HG03460 (cell line): ENCODE data around the gene OR7G2.
"Not testable (repeated sequence)": the region's sequence is repeated elsewhere in the genome, so short reads cannot be mapped to it uniquely, and the experiment has no call there.

Experiments used
- ATAC-seq: cut with Tn5 transposase; IDR thresholded peaks from one replicate; pipeline ENCODE4 v1.9.1; 2021; ENCODE audit not compliant: unreplicated experiment

Gene OR7G2

GRCh38 chr19:9075064-9075949, 32.0 kb downstream of the OR7G2 start:
- ATAC-seq: no peak

DNA sequence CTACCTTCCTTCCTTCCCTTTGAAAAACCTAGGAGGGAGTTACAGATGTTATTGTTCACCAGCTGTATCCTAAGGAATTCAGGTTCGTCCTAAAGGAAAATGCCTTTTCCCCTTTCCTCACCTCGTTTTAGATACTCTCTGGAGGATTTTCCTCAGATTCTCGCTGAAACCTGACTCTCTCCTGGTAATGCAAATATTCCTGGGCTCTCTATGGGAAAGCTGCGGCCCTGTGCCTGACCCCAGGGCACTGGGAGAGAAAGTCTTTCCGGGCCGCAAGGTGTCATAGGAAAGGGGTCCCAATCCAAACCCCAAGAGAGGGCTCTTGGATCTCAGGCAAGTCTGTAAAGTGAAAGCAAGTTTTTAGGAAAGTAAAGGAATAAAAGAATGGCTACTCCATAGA, 33.5 kb downstream of the OR7G2 start:
- no peak for ATAC-seq

DNA sequence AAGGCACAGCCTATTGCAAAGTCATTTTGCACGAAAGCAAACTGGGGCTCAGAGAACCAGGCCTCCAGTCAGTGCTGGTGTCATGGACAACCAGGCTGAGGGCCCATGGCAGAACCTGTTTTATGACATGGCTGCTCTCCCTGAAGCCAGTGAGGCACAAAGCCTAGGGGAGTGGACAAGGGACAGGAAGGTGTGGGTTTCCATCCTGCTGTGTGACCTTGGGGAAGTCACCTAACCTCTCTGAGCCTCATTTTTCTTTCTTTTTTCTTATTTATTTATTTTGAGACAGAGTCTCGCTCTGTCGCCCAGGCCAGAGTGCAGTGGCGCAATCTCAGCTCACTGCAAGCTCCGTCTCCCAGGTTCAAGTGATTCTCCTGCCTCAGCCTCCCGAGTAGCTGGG, 35.6 kb downstream of the OR7G2 start:
- not testable (repeated sequence) for ATAC-seq

GRCh38 chr19:9070066-9070465, 37.2 kb downstream of the OR7G2 start:
- ATAC-seq: no peak

GRCh38 chr19:9065457-9066014, 41.7 kb downstream of the OR7G2 start:
- no peak for ATAC-seq

DNA sequence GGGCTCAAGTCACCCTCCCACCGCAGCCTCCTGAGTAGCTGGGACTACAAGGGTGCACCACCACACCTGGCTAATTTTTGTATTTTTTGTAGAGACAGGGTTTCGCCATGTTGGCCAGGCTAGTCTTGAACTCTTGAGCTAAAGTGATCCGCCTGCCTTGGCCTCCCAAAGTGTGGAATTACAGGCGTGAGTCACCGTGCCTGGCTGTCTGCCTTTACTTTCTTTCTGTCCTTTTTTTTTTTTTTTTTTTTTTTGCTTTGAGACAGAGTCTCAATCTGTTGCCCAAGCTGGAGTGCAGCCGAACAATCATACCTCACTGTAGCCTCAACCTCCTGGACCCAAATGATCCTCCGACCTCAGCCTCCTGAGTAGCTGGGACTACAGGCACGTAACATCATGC, 45.4 kb downstream of the OR7G2 start:
- ATAC-seq: no peak

DNA sequence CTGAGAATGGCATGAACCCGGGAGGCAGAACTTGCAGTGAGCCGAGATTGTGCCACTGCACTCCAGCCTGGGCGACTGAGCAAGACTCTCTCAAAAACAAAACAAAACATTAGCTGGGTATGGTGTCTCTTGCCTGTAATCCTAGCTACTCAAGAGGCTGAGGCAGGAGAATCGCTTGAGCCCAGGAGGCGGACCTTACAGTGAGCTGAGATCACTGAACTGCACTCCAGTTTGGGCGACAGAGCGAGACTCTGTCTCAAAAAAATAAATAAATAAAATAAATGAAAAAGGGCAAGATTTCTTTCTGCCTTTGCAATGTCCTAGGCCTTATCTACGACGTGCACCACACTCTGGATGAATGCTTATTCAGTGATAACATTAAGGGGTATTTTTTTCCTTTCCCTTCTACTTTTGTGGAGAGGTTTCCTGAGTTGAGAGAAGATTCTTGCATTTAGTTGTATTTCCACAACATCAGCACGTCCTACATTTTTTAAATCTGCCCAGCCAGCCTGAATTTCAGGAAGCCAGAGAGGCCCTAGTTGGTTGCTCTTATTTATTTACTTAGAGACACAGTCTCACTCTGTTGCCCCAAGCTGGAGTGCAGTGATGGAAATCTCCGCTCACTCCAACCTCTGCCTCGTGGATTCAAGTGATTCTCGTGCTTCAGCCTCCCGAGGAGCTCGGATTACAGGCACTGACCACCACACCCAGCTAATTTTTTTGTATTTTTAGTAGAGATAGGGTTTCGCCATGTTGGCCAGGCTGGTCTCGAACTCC, 46.5 kb downstream of the OR7G2 start:
- ATAC-seq: no peak

DNA sequence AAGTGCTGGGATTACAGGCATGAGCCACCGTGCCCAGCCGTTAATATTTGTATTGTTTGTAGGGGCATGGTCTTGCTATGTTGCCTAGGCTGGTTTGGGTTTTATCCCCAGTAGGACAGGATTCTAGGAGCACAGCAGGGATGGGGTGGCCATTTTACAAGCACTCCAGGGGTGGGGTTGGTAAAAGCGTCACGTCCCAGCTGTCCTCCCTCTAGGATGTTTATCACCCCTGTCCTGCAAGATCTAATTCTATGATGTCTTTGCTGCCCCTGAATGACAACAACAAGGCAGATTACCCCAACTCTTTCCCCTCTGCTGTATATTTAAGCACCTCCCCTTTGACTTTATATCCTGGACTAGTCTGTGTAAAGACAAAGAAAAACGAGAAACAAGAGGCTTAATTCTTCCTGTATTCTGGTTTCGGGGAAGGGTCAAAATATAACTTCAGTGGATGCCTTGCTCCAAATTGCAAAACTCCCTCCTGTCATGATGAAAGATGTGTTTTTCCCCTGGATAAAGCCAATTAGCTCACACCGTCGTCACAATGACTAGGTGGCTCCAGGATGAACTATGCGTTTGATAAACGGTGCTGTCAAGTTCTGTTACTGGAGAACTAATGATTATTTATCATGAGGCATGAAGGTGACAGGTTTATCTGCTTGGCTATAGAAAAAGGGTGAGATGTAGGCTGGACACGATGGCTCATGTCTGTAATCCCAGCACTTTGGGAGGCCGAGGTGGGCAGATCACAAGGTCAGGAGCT, 48.2 kb downstream of the OR7G2 start:
- no peak for ATAC-seq

GRCh38 chr19:9057505-9058258, 49.6 kb downstream of the OR7G2 start:
- no peak for ATAC-seq

DNA sequence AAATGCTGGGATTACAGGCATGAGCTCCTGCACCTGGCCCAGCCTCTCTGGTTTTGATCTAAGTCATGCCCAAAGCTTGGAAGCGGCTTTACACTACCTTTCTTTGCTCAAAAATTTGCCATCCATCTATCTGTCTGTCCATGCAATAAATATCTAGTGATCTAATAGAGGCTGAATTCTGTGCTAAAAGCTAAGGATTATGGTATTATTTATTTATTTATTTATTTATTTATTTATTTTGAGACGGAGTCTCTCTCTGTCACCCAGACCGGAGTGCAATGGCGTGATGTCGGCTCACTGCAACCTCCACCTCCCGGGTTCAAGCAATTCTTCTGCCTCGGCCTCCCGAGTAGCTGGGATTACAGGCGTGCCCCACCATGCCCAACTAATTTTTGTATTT, 51.1 kb downstream of the OR7G2 start:
- not testable (repeated sequence) for ATAC-seq

DNA sequence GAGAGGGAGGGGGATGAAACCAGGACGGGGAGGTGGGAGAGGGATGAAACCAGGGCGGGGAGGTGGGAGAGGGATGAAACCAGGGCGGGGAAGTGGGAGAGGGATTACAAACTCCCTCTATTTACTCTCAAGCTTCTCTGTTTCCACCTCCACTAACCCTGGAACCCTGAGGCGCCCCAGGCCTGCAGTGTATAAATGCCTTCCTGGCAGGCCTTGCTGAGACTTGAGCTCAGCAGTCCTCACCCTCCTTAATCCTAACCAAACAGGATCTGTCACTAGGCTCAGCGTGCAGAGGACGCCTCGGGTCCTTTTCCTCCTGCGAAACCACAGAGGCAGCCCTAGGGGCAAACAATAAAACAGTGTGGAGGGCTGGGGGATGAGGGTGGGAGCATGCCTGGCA, 52.5 kb downstream of the OR7G2 start:
- ATAC-seq: no peak

GRCh38 chr19:9054207-9054606, 53.1 kb downstream of the OR7G2 start:
- no peak for ATAC-seq

GRCh38 chr19:9053674-9054073, 53.6 kb downstream of the OR7G2 start:
- not testable (repeated sequence) for ATAC-seq

GRCh38 chr19:9052894-9053293, 54.4 kb downstream of the OR7G2 start:
- ATAC-seq: no peak
